NCI-H226 (cell line): ENCODE data around the gene PACS1.

Experiments
- DNase-seq: peaks from one replicate; pipeline ENCODE4 v3.0.0-alpha.2; 2015

PACS1 gene

GRCh38 chr11:66293352-66293751 is 223.3 kb downstream of the PACS1 start:
- DNase-seq = no peak

- DNase-seq = no peak
These were observed 223.9 kb downstream of the PACS1 start for GRCh38 chr11:66293777-66294625.
